Stimulated activated CD8-positive, alpha-beta memory T cell treated with anti-CD3 and anti-CD28 coated beads, Interleukin-7, amount 100 ng/mL, for 48 hours (primary cell): ENCODE measurements around the gene MTHFD1L.

Source experiments
- DNase-seq, 2 donors: peaks; one replicate each; pipeline ENCODE4 v3.0.0-alpha.2; 2020; ENCODE audit warnings: low read depth in 1 of 2; ENCODE audit errors: extremely low read depth in 1 of 2

Gene MTHFD1L

GRCh38 chr6:151139524-151139923 lies 274.0 kb downstream of the MTHFD1L start:
- DNase-seq: no peak

DNA sequence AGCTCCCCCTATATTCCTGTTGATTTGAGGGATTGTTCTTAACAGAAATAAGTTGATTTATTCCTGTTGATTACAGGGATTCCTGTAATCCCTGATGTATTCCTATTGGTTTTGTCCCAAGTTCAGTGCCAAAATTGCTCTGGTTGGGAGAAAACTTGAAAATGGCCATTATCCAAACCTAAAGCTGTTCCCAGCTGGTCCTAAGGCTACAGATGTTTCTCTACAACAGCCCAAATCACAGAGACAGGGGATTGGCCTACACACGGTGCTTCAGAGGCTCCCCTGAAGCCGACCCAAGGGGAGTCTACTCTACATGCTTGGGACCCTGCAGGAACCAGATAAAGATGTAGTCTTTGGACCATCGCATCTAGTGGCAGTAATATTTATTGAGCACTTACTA lies 275.3 kb downstream of the MTHFD1L start:
- no peak for DNase-seq

DNA sequence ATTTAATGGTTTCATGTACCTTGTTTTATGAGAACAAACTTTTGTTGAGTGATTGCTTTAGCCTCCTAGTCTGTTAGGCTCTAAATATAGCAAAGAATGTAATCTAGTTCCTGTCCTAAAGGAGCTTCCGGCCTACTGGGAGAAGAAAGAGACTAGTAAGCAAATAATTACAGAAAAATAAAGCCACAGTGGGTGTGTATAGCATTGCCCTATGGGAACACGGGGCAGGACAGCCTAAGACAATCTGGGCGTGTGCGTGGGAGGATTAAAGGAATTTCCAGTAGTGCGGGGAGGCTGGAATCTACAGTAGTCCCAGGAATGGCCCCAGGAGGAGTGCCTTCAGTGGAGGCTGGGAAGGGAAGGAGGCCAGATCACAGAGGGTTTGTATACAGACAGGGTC lies 276.2 kb downstream of the MTHFD1L start:
- no peak for DNase-seq

DNA sequence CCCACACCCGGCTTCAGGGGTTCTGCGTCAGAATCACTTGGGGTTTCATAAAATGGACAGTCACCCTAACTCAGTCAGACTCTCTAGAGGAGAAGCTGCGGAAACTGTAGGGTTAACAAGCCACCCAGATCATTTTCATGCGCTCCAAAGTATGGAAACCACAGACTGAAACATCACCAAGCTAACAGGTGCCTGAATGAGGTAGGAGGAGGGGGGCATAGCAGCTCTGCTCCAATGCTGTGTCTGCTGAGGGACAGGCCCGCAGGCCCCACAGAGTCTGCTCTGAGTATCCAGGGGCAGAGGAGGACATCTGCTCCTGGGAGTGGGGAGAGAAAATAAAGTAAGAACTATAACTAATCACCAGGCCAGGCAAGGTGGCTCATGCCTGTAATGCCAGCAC lies 277.2 kb downstream of the MTHFD1L start:
- no peak for DNase-seq

GRCh38 chr6:151143337-151143736 lies 277.8 kb downstream of the MTHFD1L start:
- no peak for DNase-seq

DNA sequence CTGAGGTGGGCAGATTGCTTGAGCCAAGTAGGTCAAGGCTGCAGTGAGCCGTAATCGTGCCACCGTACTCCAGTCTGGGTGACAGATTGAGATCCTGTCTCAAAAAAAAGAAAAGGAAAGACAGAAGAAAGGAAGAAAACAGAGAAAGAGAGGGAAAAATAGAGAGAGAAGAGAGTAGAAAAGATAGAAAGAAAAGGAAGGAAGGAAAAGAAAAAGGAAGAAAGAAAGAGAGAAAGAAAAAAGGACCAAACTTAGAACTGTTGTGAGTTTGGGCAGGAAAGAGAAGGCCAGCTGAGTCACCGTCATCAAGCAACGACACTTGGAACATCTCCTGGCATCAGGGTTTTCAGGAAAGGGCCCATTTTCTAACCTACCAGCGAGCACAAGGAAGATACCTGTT lies 278.3 kb downstream of the MTHFD1L start:
- DNase-seq: no peak

- no peak for DNase-seq
Observed at GRCh38 chr6:151147118-151147832, 281.8 kb downstream of the MTHFD1L start.

- no peak for DNase-seq
Observed at GRCh38 chr6:151148111-151148510, 282.6 kb downstream of the MTHFD1L start.

- no peak for DNase-seq
Observed at GRCh38 chr6:151149793-151150192, 284.3 kb downstream of the MTHFD1L start.
